GM21825 (cell line): ENCODE measurements around the gene DDX4.
"Not testable (repeated sequence)": the region's sequence is repeated elsewhere in the genome, so short reads cannot be mapped to it uniquely, and the experiment has no call there.

Source experiments
- ATAC-seq: cut with Tn5 transposase; IDR thresholded peaks from one replicate; pipeline ENCODE4 v1.9.1; 2021; ENCODE audit warnings: mild to moderate bottlenecking, moderate library complexity; ENCODE audit not compliant: unreplicated experiment

The DDX4 gene

GRCh38 chr5:55737793-55738192 is at the start of gene DDX4:
Gene DDX4, plus strand, starts transcription at chr5:55738061. Its CDS starts 903 bp downstream, at chr5:55738964.
- ATAC-seq, result no peak

- no peak for ATAC-seq
Measured at GRCh38 chr5:55691265-55692105, 46.4 kb upstream of the DDX4 start.

- no peak for ATAC-seq
Measured at GRCh38 chr5:55692106-55692417, 45.8 kb upstream of the DDX4 start.

GRCh38 chr5:55692509-55692908 is 45.4 kb upstream of the DDX4 start:
- ATAC-seq, result no peak

- ATAC-seq, result no peak
Measured at GRCh38 chr5:55694152-55694830, 43.6 kb upstream of the DDX4 start.

- not testable (repeated sequence) for ATAC-seq
Measured at GRCh38 chr5:55696704-55697103, 41.2 kb upstream of the DDX4 start.

GRCh38 chr5:55699041-55699688 is 38.7 kb upstream of the DDX4 start:
- ATAC-seq, result peak; percentile 49

- ATAC-seq, result no peak
Measured at GRCh38 chr5:55700745-55701144, 37.1 kb upstream of the DDX4 start.

GRCh38 chr5:55701462-55702103 is 36.3 kb upstream of the DDX4 start:
- no peak for ATAC-seq

- no peak for ATAC-seq
Measured at GRCh38 chr5:55702598-55703345, 35.1 kb upstream of the DDX4 start.

GRCh38 chr5:55706230-55706629 is 31.6 kb upstream of the DDX4 start:
- ATAC-seq, result no peak

GRCh38 chr5:55708732-55709131 is 29.1 kb upstream of the DDX4 start:
- ATAC-seq, result no peak

GRCh38 chr5:55711507-55712022 is 26.3 kb upstream of the DDX4 start:
- no peak for ATAC-seq

- peak; percentile 100 for ATAC-seq
Measured at GRCh38 chr5:55712023-55712859, 25.6 kb upstream of the DDX4 start, which contains the start of gene SLC38A9. Gene SLC38A9, minus strand, starts transcription at chr5:55712324. Its CDS starts 14,366 bp downstream, at chr5:55697958.

- no peak for ATAC-seq
Measured at GRCh38 chr5:55713871-55714270, 24.0 kb upstream of the DDX4 start.

GRCh38 chr5:55714339-55714738 is 23.5 kb upstream of the DDX4 start:
- ATAC-seq, result no peak

- ATAC-seq, result no peak
Measured at GRCh38 chr5:55714749-55715148, 23.1 kb upstream of the DDX4 start.

- ATAC-seq, result no peak
Measured at GRCh38 chr5:55715519-55716078, 22.3 kb upstream of the DDX4 start.

- not testable (repeated sequence) for ATAC-seq
Measured at GRCh38 chr5:55719026-55719425, 18.8 kb upstream of the DDX4 start.
